HepG2 (cell line): ENCODE results near the gene CAMKK1. TPM values are rescaled to one million over a fixed set of nuclear protein-coding genes. Genes with fewer than 3 reads are reported as not detected.

Experiments
- GLMP ChIP-seq: sonication (generic); formaldehyde crosslinking; IDR thresholded peaks from 2 replicates; pipeline ENCODE4 v1.9.0; 2021; ENCODE audit warnings: missing genetic modification reagents, mild to moderate bottlenecking, borderline replicate concordance
- GZF1 ChIP-seq: sonication (generic); formaldehyde crosslinking; IDR thresholded peaks from 2 replicates; pipeline ENCODE4 v1.5.1; 2020; ENCODE audit warnings: mild to moderate bottlenecking, missing genetic modification reagents
- HHEX ChIP-seq: IDR thresholded peaks from 2 replicates; pipeline ENCODE4 v1.6.1; 2016; ENCODE audit warnings: control low read depth
- HINFP ChIP-seq: sonication (generic); formaldehyde crosslinking; IDR thresholded peaks from 2 replicates; pipeline ENCODE4 v1.4.0; 2020; ENCODE audit warnings: low read depth, mild to moderate bottlenecking, missing genetic modification reagents
- HMGA1 ChIP-seq: sonication (generic); formaldehyde crosslinking; conservative IDR thresholded peaks from 2 replicates; pipeline ENCODE4 v1.4.0; 2020; ENCODE audit warnings: missing genetic modification reagents
- KLF6 ChIP-seq: IDR thresholded peaks from 2 replicates; pipeline ENCODE4 v1.8.0; 2016; ENCODE audit warnings: missing biosample characterization, missing genetic modification reagents
- NFE2L2 ChIP-seq: fragments of 150-350 bp; IDR thresholded peaks from 2 replicates; pipeline ENCODE4 v1.6.1; 2014; ENCODE audit warnings: low read length
- POGK ChIP-seq: sonication (generic); formaldehyde crosslinking; conservative IDR thresholded peaks from 2 replicates; pipeline ENCODE4 v1.8.0; 2022; ENCODE audit warnings: mild to moderate bottlenecking, moderate library complexity, missing genetic modification reagents
- SNAI1 ChIP-seq: sonication (generic); formaldehyde crosslinking; IDR thresholded peaks from 2 replicates; pipeline ENCODE4 v1.5.0; 2020; ENCODE audit warnings: mild to moderate bottlenecking, missing genetic modification reagents, borderline replicate concordance
- THAP9 ChIP-seq: sonication (generic); formaldehyde crosslinking; IDR thresholded peaks from 2 replicates; pipeline ENCODE4; 2020; ENCODE audit warnings: missing genetic modification reagents, mild to moderate bottlenecking, borderline replicate concordance
- ZFP91 ChIP-seq: sonication (generic); formaldehyde crosslinking; IDR thresholded peaks from 2 replicates; pipeline ENCODE4 v1.9.0; 2022; ENCODE audit warnings: missing genetic modification reagents, mild to moderate bottlenecking, borderline replicate concordance
- ZNF441 ChIP-seq: sonication (generic); formaldehyde crosslinking; IDR thresholded peaks from 2 replicates; pipeline ENCODE4 v1.7.0; 2021; ENCODE audit warnings: missing genetic modification reagents, borderline replicate concordance
- ZNF609 ChIP-seq: sonication (generic); formaldehyde crosslinking; IDR thresholded peaks from 2 replicates; pipeline ENCODE4 v1.4.0; 2020; ENCODE audit warnings: mild to moderate bottlenecking, missing genetic modification reagents, borderline replicate concordance
- polyA plus RNA-seq, 8 experiments: library from polyadenylated mRNA; depleted of rRNA in 3 of 8; stranded (reverse) in 7 of 8; unstranded in 1 of 8; fragments of >200 nt; fragmentation: Illumina TruSeq in 4 of 8; extraction: Trizol in 4 of 8; gene quantifications; 2 replicates each; pipeline versions ENCODE4 v1.2.1 to v1.2.3, GENCODE V29; 2011 to 2016; ENCODE audit warnings: low read depth in 4 of 8, missing spikeins in 1 of 8, mixed read lengths in 1 of 8; ENCODE audit not compliant: insufficient read depth in 1 of 8
- total RNA-seq, 5 experiments: library from RNA; depleted of rRNA; stranded (reverse); fragments of >200 nt; fragmentation: Illumina TruSeq; extraction: Trizol; gene quantifications; 2 replicates each; pipeline ENCODE4 v1.2.3, GENCODE V29; 2016; ENCODE audit warnings: low read depth in 1 of 5

The CAMKK1 gene
- total and polyA plus RNA-seq, 2 of the 13 experiments (the other 11 are each of a cell fraction or from before 2014, with no cell fraction given): 1.5 to 1.6 TPM

GRCh38 chr17:3845621-3846436 lies 47.0 kb downstream of the CAMKK1 start, which contains the start of gene NCBP3 (continued):
- TF ChIP-seq HINFP (CRISPR knock-in tag): peak; percentile 81
- TF ChIP-seq POGK (CRISPR knock-in tag): peak; percentile 97
- 0 out of 2 replicates have a peak, but pooled peaks have one; percentile 37 for TF ChIP-seq SNAI1 (CRISPR knock-in tag)
- no peak for TF ChIP-seq HMGA1 (CRISPR knock-in tag)
- peak; percentile 52; the same call in 1 of the 2 replicates for TF ChIP-seq ZNF441 (CRISPR knock-in tag)
- peak; percentile 56 for TF ChIP-seq KLF6 (CRISPR knock-in tag)
- TF ChIP-seq GLMP (CRISPR knock-in tag): no peak
- TF ChIP-seq ZNF609 (CRISPR knock-in tag): peak; percentile 44; the same call in 1 of the 2 replicates
- no peak for TF ChIP-seq GZF1 (CRISPR knock-in tag)
- 0 out of 2 replicates have a peak, but pooled peaks have one; percentile 4 for TF ChIP-seq HHEX (CRISPR knock-in tag)
- peak; percentile 93 for TF ChIP-seq ZFP91
- no peak for TF ChIP-seq THAP9
- TF ChIP-seq NFE2L2: no peak
